PC-9 (cell line): Measurements from ENCODE around the gene MEGF8. TPM values are rescaled to one million over a fixed set of nuclear protein-coding genes. Genes with fewer than 3 reads are reported as not detected.

Experiments used
- BruUV-seq: library from RNA; stranded (reverse); fragments of 400-500 nt; replicated peaks from 2 replicates; lab custom pipeline; 2021; lab: Mats Ljungman, UMichigan
- CTCF ChIA-PET: fragments of 300-600 bp; sonication (Branson Sonifier 250); formaldehyde crosslinking; loops from one replicate; lab custom pipeline; 2022; ENCODE audit warnings: antibody characterized with exemption; lab: Charles Lee
- POLR2A ChIA-PET: fragments of 300-600 bp; sonication (Branson Sonifier 250); formaldehyde crosslinking; loops from one replicate; lab custom pipeline; 2022; ENCODE audit warnings: antibody characterized with exemption; ENCODE audit not compliant: unreplicated experiment; lab: Charles Lee
- DNase-seq, 2 experiments: peaks; one replicate each; pipeline versions ENCODE4 v3.0.0 to v3.0.0-alpha.2; 2015 to 2022; ENCODE audit warnings: mixed read lengths in 1 of 2
- H2AFZ ChIP-seq: fragments of 200-600 bp; sonication (generic); 2 replicates; pipeline ENCODE4 v1.8.1; 2017; ENCODE audit warnings: antibody characterized with exemption
- H3F3A ChIP-seq: fragments of 200-600 bp; sonication (generic); 2 replicates; pipeline ENCODE4 v1.8.1; 2017; ENCODE audit warnings: antibody characterized with exemption, mild to moderate bottlenecking, low read depth; ENCODE audit not compliant: insufficient read depth
- H3K27ac ChIP-seq: fragments of 200-600 bp; sonication (generic); 2 replicates; pipeline ENCODE4 v1.6.1; 2016; ENCODE audit warnings: mixed run types
- H3K27me3 ChIP-seq: fragments of 200-600 bp; sonication (generic); 2 replicates; pipeline ENCODE4 v1.6.1; 2016; ENCODE audit warnings: low read depth, mixed run types; ENCODE audit not compliant: insufficient read depth
- H3K36me3 ChIP-seq: fragments of 200-600 bp; sonication (generic); 2 replicates; pipeline ENCODE4 v1.6.1; 2016; ENCODE audit warnings: low read depth, mixed run types
- H3K4me1 ChIP-seq: fragments of 200-600 bp; sonication (generic); replicated peaks from 2 replicates; pipeline ENCODE4 v1.6.1; 2016; ENCODE audit warnings: mixed run types; ENCODE audit not compliant: insufficient read depth
- H3K4me2 ChIP-seq: fragments of 200-600 bp; sonication (generic); 2 replicates; pipeline ENCODE4 v1.6.1; 2017; ENCODE audit warnings: mixed run types
- H3K4me3 ChIP-seq: fragments of 200-600 bp; sonication (generic); 2 replicates; pipeline ENCODE4 v1.6.1; 2016; ENCODE audit warnings: mixed run types
- H3K79me2 ChIP-seq: fragments of 200-600 bp; sonication (generic); 2 replicates; pipeline ENCODE4 v1.6.1; 2017; ENCODE audit warnings: low read depth, mixed run types
- H3K9me2 ChIP-seq: fragments of 200-600 bp; sonication (generic); 2 replicates; pipeline ENCODE4 v1.8.1; 2017; ENCODE audit warnings: mild to moderate bottlenecking; ENCODE audit not compliant: insufficient read depth
- H3K9me3 ChIP-seq: fragments of 200-600 bp; sonication (generic); 2 replicates; pipeline ENCODE4 v1.8.1; 2016; ENCODE audit warnings: low read depth; ENCODE audit not compliant: insufficient read depth
- H4K20me1 ChIP-seq: fragments of 200-600 bp; sonication (generic); 2 replicates; pipeline ENCODE4 v1.8.1; 2017; ENCODE audit not compliant: insufficient read depth
- EZH2 ChIP-seq: fragments of 200-600 bp; sonication (generic); IDR thresholded peaks from 2 replicates; pipeline ENCODE4 v1.8.0; 2017; ENCODE audit warnings: antibody characterized with exemption, low read depth
- intact Hi-C: fragments of 100-400 bp; cut with micrococcal nuclease; formaldehyde crosslinking; loops from one replicate; pipeline ENCODE4 v1.10.0; 2022; ENCODE audit not compliant: unreplicated experiment
- total RNA-seq: library from RNA; stranded (reverse); gene quantifications from 2 replicates; pipeline ENCODE4 v1.2.3, GENCODE V29; 2021
- TF ChIP-seq, protein P1 (sequence below): fragments of 200-600 bp; sonication (generic); conservative IDR thresholded peaks from 2 replicates; pipeline ENCODE4 v1.6.1; 2017; ENCODE audit warnings: mixed run types, antibody characterized with exemption, mild to moderate bottlenecking, moderate library complexity

Gene MEGF8
- total RNA-seq, 1 experiment from 2014 or later, result 40.6 TPM

DNA sequence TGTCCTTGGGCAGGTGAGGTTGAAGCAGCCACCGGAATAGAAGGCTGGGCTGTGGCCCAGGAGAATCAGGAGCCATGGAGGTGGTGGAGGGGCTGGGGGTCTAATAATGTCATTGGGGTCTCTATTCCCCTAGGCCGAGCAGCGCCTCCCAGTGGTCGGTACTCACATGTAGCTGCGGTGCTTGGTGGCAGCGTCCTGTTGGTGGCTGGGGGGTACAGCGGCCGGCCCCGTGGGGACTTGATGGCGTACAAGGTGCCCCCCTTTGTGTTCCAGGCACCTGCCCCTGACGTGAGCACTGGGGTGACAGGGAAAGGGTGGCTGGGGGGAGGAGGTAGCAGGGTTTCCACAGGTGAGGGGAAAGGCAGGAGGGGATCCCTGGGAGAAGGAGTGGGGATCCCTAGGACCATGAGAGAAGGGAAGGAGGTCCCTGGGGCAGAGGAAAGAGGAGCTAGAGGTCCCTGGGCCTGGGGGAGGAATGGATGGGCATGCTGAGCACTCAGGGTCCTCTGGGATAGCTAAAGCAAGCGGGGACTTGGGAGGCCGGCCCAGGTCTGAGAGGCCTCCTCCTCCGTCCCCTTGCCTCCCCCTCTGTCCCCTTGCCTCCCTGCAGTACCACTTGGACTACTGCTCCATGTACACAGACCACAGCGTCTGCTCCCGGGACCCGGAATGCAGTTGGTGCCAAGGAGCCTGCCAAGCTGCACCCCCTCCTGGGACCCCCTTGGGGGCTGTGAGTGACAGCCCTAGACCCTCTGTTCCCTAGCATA is 18.1 kb downstream of the MEGF8 start:
- no TSS peak for BruUV-seq
- POLR2A ChIA-PET, result no interaction called here
- CTCF ChIA-PET, result interaction anchor here (0.6 kb wide), 1 partner anchor 162 kb away, joined by 3 read pairs; no protein-coding TSS in a partner anchor

DNA sequence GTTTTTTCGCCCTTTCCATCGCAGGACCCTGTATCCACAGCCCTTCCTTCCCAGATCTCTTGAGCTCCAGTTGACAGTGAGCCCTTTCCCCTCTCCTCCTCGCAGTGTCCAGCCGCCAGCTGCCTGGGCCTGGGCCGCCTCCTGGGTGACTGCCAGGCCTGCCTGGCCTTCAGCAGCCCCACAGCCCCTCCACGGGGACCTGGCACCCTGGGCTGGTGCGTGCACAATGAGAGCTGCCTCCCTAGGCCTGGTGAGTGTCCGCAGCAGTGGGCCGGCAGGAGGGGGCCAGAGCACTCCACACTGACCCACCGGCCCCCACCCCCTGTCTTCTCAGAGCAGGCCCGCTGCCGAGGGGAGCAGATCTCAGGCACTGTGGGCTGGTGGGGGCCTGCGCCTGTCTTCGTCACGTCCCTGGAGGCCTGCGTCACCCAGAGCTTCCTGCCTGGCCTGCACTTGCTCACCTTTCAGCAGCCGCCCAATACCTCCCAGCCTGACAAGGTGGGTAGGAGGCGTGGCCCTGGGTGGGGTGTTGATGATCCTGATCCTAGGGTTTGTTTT is 19.0 kb downstream of the MEGF8 start:
- Histone ChIP-seq H4K20me1 (no peaks in the 10 kb centered on the region), H3K9me3 (no peaks in the 10 kb centered on the region), H3K27me3 (no peaks in the 10 kb centered on the region), H3K79me2 (no peaks in the 10 kb centered on the region), H3K27ac (no peak overlapping the region), H3K4me1 (peaks cover 7% of the 10 kb centered on the region; the same call in 1 of the 2 replicates), H3K4me2 (no peak overlapping the region), H3K9me2 (no peaks in the 10 kb centered on the region), H2AFZ (no peak overlapping the region), H3K36me3 (no peaks in the 10 kb centered on the region; the same call in 1 of the 2 replicates), H3K4me3 (no peak overlapping the region), H3F3A (peaks cover 4% of the 10 kb centered on the region; the same call in 1 of the 2 replicates)
- ChIA-PET POLR2A (no interaction called here), CTCF (interaction anchor here (0.7 kb wide), 1 partner anchor 53 kb away, joined by 7 read pairs; no protein-coding TSS in a partner anchor)
- BruUV-seq, result no TSS peak
- intact Hi-C loops, result no loop called here
- no peak for TF ChIP-seq EZH2
- TF ChIP-seq, protein P1, sequence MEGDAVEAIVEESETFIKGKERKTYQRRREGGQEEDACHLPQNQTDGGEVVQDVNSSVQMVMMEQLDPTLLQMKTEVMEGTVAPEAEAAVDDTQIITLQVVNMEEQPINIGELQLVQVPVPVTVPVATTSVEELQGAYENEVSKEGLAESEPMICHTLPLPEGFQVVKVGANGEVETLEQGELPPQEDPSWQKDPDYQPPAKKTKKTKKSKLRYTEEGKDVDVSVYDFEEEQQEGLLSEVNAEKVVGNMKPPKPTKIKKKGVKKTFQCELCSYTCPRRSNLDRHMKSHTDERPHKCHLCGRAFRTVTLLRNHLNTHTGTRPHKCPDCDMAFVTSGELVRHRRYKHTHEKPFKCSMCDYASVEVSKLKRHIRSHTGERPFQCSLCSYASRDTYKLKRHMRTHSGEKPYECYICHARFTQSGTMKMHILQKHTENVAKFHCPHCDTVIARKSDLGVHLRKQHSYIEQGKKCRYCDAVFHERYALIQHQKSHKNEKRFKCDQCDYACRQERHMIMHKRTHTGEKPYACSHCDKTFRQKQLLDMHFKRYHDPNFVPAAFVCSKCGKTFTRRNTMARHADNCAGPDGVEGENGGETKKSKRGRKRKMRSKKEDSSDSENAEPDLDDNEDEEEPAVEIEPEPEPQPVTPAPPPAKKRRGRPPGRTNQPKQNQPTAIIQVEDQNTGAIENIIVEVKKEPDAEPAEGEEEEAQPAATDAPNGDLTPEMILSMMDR, result no peak
- no peak for DNase-seq

More for the DNA sequence above, 18.1 kb downstream of the MEGF8 start:
- Histone ChIP-seq H3K4me3 (no peak overlapping the region), H3K36me3 (no peaks in the 10 kb centered on the region; the same call in 1 of the 2 replicates), H3K79me2 (no peaks in the 10 kb centered on the region), H3K9me2 (no peaks in the 10 kb centered on the region), H3K4me1 (peaks cover 7% of the 10 kb centered on the region; the same call in 1 of the 2 replicates), H3K4me2 (no peak overlapping the region), H3K27me3 (no peaks in the 10 kb centered on the region), H3K27ac (no peak overlapping the region), H4K20me1 (no peaks in the 10 kb centered on the region), H3F3A (peaks cover 4% of the 10 kb centered on the region; the same call in 1 of the 2 replicates), H3K9me3 (no peaks in the 10 kb centered on the region), H2AFZ (no peak overlapping the region)
- no peak for DNase-seq
- TF ChIP-seq, protein P1, result no peak
- TF ChIP-seq EZH2, result no peak
- intact Hi-C loops, result no loop called here

DNA sequence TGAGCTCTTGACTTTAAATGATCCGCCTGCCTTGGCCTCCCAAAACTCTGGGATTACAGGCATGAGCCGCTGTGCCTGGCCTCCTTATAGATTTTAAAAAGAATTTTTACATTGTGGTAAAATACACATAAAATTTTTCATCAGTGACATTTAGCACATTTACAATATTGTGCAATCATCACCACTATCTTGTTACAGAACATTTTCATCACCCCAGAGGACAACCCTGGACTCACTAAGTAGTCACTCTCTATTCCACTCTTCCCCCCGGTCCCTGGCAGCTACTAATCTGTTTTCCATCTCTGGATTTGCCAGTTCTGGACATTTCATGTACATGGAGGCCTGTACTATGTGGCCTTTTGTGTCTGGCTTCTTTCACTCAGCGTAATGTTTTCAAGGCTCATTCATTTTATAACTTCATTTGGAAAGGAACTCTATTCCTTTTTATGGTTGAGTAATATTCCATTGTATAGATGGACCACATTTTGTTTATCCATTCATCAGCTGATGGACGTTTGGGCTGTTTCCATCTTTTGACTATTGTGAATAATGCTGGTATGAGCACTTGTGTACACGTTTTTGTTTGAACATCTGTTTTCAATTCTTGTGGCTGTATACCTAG is 19.9 kb downstream of the MEGF8 start:
- ChIA-PET POLR2A (no interaction called here), CTCF (interaction anchor here (0.6 kb wide), 1 partner anchor 125 kb away, joined by 3 read pairs; no protein-coding TSS in a partner anchor)
- Histone ChIP-seq H3K9me3 (no peaks in the 10 kb centered on the region), H4K20me1 (no peaks in the 10 kb centered on the region), H3K36me3 (no peaks in the 10 kb centered on the region; the same call in 1 of the 2 replicates), H3K79me2 (no peaks in the 10 kb centered on the region), H3K27me3 (no peaks in the 10 kb centered on the region), H3K4me3 (no peak overlapping the region), H3K27ac (peak overlapping the region; percentile 29; the same call in 1 of the 2 replicates), H3F3A (peaks cover 4% of the 10 kb centered on the region; the same call in 1 of the 2 replicates), H3K4me2 (no peak overlapping the region), H2AFZ (no peak overlapping the region), H3K4me1 (peaks cover 7% of the 10 kb centered on the region; the same call in 1 of the 2 replicates), H3K9me2 (no peaks in the 10 kb centered on the region)
- intact Hi-C loops, result no loop called here
- BruUV-seq, result no TSS peak
- no peak for DNase-seq
- TF ChIP-seq, protein P1, result no peak
- no peak for TF ChIP-seq EZH2
